T-cell (primary cell): Measurements from ENCODE around the gene TRO. TPM values are rescaled to one million over a fixed set of nuclear protein-coding genes. Genes with fewer than 3 reads are reported as not detected.

Source experiments
- ATAC-seq, 4 experiments: fragments of 200-7000 bp in 3 of 4; fragments of 150-1000 bp in 1 of 4; cut with Tn5 transposase; replicated peaks in 1 of 4; 1 replicate in 3 of 4; 2 replicates in 1 of 4; pipeline ENCODE4 v1.10.0; 2021; ENCODE audit warnings: moderate library complexity in 3 of 4, mild to moderate bottlenecking in 2 of 4, moderate number of reproducible peaks in 1 of 4
- CTCF ChIA-PET, 2 donors: fragments of 300-600 bp; sonication (Branson Sonifier 250); formaldehyde crosslinking; loops; one replicate each; lab custom pipeline; 2022; ENCODE audit warnings: antibody characterized with exemption in 2 of 2; lab: Charles Lee
- POLR2A ChIA-PET, 2 donors: fragments of 300-600 bp; sonication (Branson Sonifier 250); formaldehyde crosslinking; loops; one replicate each; lab custom pipeline; 2022; ENCODE audit warnings: antibody characterized with exemption in 2 of 2; lab: Charles Lee
- DNase-seq, 35 experiments: peaks; one replicate each; pipeline versions ENCODE4 v3.0.0 to v3.0.0-alpha.2; 2013 to 2023
- H3K27ac ChIP-seq: one replicate; pipeline ENCODE4 v1.5.1; 2013; ENCODE audit warnings: low read length
- H3K27me3 ChIP-seq, 2 experiments: replicated peaks in 1 of 2; 1 replicate in 1 of 2; 2 replicates in 1 of 2; pipeline versions ENCODE4 v1.6.1 to v1.7.0; 2013; ENCODE audit warnings: low read length in 1 of 2, mixed read lengths in 1 of 2; ENCODE audit not compliant: control insufficient read depth in 2 of 2, insufficient read depth in 2 of 2; ENCODE audit errors: extremely low read depth in 1 of 2
- H3K36me3 ChIP-seq, 2 donors: 1 replicate in 1 of 2; 2 replicates in 1 of 2; pipeline versions ENCODE4 v1.6.1 to v1.7.0; 2013; ENCODE audit warnings: low read length in 1 of 2; ENCODE audit not compliant: control insufficient read depth in 2 of 2, insufficient read depth in 1 of 2; ENCODE audit errors: extremely low read depth in 1 of 2
- H3K4me1 ChIP-seq, 2 experiments: 1 replicate in 1 of 2; 2 replicates in 1 of 2; pipeline versions ENCODE4 v1.6.1 to v1.7.0; 2013; ENCODE audit warnings: low read length in 2 of 2, mixed read lengths in 1 of 2; ENCODE audit not compliant: insufficient read depth in 2 of 2, control insufficient read depth in 1 of 2; ENCODE audit errors: extremely low read depth in 1 of 2
- H3K4me3 ChIP-seq, 2 donors: 1 replicate in 1 of 2; 2 replicates in 1 of 2; pipeline versions ENCODE4 v1.5.1 to v1.7.0; 2013; ENCODE audit warnings: mild to moderate bottlenecking in 2 of 2, low read length in 1 of 2, moderate library complexity in 1 of 2; ENCODE audit not compliant: control insufficient read depth in 1 of 2; ENCODE audit errors: extremely low read depth in 1 of 2
- H3K9me3 ChIP-seq: 2 replicates; pipeline ENCODE4 v1.7.0; 2013
- H3K27ac Mint-ChIP-seq, 2 donors: one replicate each; pipeline ENCODE4 v1.8.0; 2020 to 2021; ENCODE audit warnings: mild to moderate bottlenecking in 2 of 2, mixed read lengths in 2 of 2
- H3K27me3 Mint-ChIP-seq, 2 donors: one replicate each; pipeline ENCODE4 v1.8.0; 2021 to 2022; ENCODE audit warnings: mixed read lengths in 2 of 2
- H3K36me3 Mint-ChIP-seq: one replicate; pipeline ENCODE4 v1.8.0; 2021; ENCODE audit warnings: mixed read lengths
- H3K4me1 Mint-ChIP-seq, 3 donors: one replicate each; pipeline ENCODE4 v1.8.0; 2020 to 2022; ENCODE audit warnings: mixed read lengths in 3 of 3, mild to moderate bottlenecking in 1 of 3
- H3K4me3 Mint-ChIP-seq, 3 donors: one replicate each; pipeline ENCODE4 v1.8.0; 2020 to 2022; ENCODE audit warnings: mild to moderate bottlenecking in 3 of 3, mixed read lengths in 3 of 3, moderate library complexity in 3 of 3
- H3K9me3 Mint-ChIP-seq, 3 donors: one replicate each; pipeline ENCODE4 v1.8.0; 2020 to 2022; ENCODE audit warnings: mixed read lengths in 3 of 3
- WGBS: methylation state at CpG from one replicate; pipeline ENCODE4 v1.1.5; 2013; ENCODE audit warnings: missing lambda C conversion rate; ENCODE audit not compliant: insufficient coverage; 5-methylcytosine and 5-hydroxymethylcytosine counted together
- total RNA-seq, 35 experiments: library from RNA in 6 of 35; stranded (reverse) in 6 of 35; fragments of 120-200 nt in 1 of 35; gene quantifications; one replicate each; pipeline versions ENCODE4 v1.2.1 to v1.2.4 and lab custom pipeline; 2013 to 2026

Gene TRO, protein sequence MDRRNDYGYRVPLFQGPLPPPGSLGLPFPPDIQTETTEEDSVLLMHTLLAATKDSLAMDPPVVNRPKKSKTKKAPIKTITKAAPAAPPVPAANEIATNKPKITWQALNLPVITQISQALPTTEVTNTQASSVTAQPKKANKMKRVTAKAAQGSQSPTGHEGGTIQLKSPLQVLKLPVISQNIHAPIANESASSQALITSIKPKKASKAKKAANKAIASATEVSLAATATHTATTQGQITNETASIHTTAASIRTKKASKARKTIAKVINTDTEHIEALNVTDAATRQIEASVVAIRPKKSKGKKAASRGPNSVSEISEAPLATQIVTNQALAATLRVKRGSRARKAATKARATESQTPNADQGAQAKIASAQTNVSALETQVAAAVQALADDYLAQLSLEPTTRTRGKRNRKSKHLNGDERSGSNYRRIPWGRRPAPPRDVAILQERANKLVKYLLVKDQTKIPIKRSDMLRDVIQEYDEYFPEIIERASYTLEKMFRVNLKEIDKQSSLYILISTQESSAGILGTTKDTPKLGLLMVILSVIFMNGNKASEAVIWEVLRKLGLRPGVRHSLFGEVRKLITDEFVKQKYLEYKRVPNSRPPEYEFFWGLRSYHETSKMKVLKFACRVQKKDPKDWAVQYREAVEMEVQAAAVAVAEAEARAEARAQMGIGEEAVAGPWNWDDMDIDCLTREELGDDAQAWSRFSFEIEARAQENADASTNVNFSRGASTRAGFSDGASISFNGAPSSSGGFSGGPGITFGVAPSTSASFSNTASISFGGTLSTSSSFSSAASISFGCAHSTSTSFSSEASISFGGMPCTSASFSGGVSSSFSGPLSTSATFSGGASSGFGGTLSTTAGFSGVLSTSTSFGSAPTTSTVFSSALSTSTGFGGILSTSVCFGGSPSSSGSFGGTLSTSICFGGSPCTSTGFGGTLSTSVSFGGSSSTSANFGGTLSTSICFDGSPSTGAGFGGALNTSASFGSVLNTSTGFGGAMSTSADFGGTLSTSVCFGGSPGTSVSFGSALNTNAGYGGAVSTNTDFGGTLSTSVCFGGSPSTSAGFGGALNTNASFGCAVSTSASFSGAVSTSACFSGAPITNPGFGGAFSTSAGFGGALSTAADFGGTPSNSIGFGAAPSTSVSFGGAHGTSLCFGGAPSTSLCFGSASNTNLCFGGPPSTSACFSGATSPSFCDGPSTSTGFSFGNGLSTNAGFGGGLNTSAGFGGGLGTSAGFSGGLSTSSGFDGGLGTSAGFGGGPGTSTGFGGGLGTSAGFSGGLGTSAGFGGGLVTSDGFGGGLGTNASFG (N-terminal part only)
- 1 to 10 TPM in 4 of 5 donors, under 1 TPM in 1; 0.68 to 3.0 (median 1.9) TPM for total RNA-seq
- total RNA-seq (2013), result 1.1 TPM
- 0.30 to 6.6 (median 2.0) reads per million in 29 experiments for total RNA-seq (lab: John Stamatoyannopoulos, UW)

- Mint-ChIP-seq H3K27ac (peak within 1 kb of the TSS; percentile 59 to 67), H3K4me3 (peak within 1 kb of the TSS; percentile 77 to 85 (median 85)), H3K9me3 (no peaks in the 10 kb centered on the region), H3K4me1 (peaks cover 0 to 22% (median 17%) of the 10 kb centered on the region in 3 donors), H3K36me3 (no peaks in the 10 kb centered on the region), H3K27me3 (peaks cover 3 to 5% of the 10 kb centered on the region in 2 donors)
- Histone ChIP-seq H3K9me3 (no peaks in the 10 kb centered on the region), H3K4me3 (peak within 1 kb of the TSS; percentile 49 to 65), H3K36me3 (no peaks in the 10 kb centered on the region), H3K4me1 (peaks cover 0 to 17% of the 10 kb centered on the region in 2 experiments), H3K27me3 (peaks cover 0 to 7% of the 10 kb centered on the region in 2 experiments), H3K27ac (no peak within 1 kb of the TSS)
- ChIA-PET CTCF (interaction anchor here in 1 of 2 donors (0.6 kb wide), 1 partner anchor 1332 kb away, joined by 6 read pairs; no protein-coding TSS in a partner anchor), POLR2A (interaction anchor here in 1 of 2 donors (0.7 kb wide), 1 partner anchor 1195 kb away, joined by 4 read pairs; no protein-coding TSS in a partner anchor)
- under 1% methylated on average over 26 of the region's 29 CpGs for WGBS
- DNase-seq (peak in 1 of 35 experiments; percentile 17), ATAC-seq (peak in 3 of 4 experiments; percentile 11 to 48 (median 20))
Measured at GRCh38 chrX:54920610-54921426, at the start of gene TRO. Gene TRO, plus strand, starts transcription at chrX:54920824. Its CDS starts 1,423 bp downstream, at chrX:54922247.

DNA sequence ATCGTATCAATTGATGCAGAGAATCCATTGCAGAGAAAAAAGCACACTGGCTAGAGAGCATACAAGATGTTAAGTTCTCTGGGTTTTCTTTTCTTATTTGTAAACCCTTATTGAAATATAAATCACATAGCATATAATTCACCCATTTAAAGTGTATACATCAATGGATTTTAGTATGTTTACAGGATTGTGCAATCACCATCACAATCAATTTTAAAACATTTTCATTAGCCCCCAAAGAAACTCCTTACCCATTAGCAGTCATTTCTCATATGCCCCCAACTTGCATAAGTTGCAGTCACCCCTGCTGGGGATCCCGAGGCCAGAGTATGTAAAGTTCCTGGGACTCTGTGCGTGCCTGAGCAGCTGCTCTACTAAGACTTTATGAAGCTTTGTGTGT lies 34.9 kb upstream of the TRO start:
- DNase-seq, result no peak
- POLR2A ChIA-PET, result no interaction called here
- no peaks in the 10 kb centered on the region for H3K9me3 Mint-ChIP-seq
- H3K4me1 Mint-ChIP-seq, result no peaks in the 10 kb centered on the region
- peaks cover 9 to 28% of the 10 kb centered on the region in 2 donors for H3K27me3 Mint-ChIP-seq
- ATAC-seq, result no peak
- CTCF ChIA-PET, result no interaction called here
- H3K27ac Mint-ChIP-seq, result no peak overlapping the region
- Histone ChIP-seq H3K9me3 (no peaks in the 10 kb centered on the region), H3K4me3 (no peak overlapping the region), H3K27ac (no peak overlapping the region), H3K4me1 (no peaks in the 10 kb centered on the region), H3K27me3 (peaks cover 0 to 3% of the 10 kb centered on the region in 2 experiments), H3K36me3 (no peaks in the 10 kb centered on the region)
- no peaks in the 10 kb centered on the region for H3K36me3 Mint-ChIP-seq
- H3K4me3 Mint-ChIP-seq, result no peak overlapping the region
- WGBS, result 80% methylated on average over 1 of the region's 3 CpGs

- peaks cover 0 to 3% (median 0%) of the 10 kb centered on the region in 3 donors for H3K4me1 Mint-ChIP-seq
- no peak overlapping the region for H3K4me3 ChIP-seq
- no CpG with 5 or more reads among the region's 3 CpGs for WGBS
- no peaks in the 10 kb centered on the region for H3K9me3 ChIP-seq
- peaks cover 0 to 5% (median 0%) of the 10 kb centered on the region in 3 donors for H3K9me3 Mint-ChIP-seq
- H3K4me3 Mint-ChIP-seq, result no peak overlapping the region
- H3K4me1 ChIP-seq, result no peaks in the 10 kb centered on the region
- peak in 28 of 35 experiments; percentile 0 to 65 (median 23) for DNase-seq
- peaks cover 0 to 3% of the 10 kb centered on the region in 2 experiments for H3K27me3 ChIP-seq
- ChIA-PET CTCF (interaction anchor here (0.6 to 1.6 kb wide), 9 partner anchors 9 to 1358 kb away, joined by 3 to 7 read pairs (median 3); partner anchors contain the start of gene APEX2 (in 2 of the 2)), POLR2A (no interaction called here)
- no peaks in the 10 kb centered on the region for H3K36me3 Mint-ChIP-seq
- H3K36me3 ChIP-seq, result no peaks in the 10 kb centered on the region
- H3K27ac Mint-ChIP-seq, result no peak overlapping the region
- peak; percentile 60 to 71 (median 62) for ATAC-seq
- H3K27me3 Mint-ChIP-seq, result peaks cover 9 to 24% of the 10 kb centered on the region in 2 donors
- no peak overlapping the region for H3K27ac ChIP-seq
Measured at GRCh38 chrX:54891573-54891972, 29.1 kb upstream of the TRO start.

DNA sequence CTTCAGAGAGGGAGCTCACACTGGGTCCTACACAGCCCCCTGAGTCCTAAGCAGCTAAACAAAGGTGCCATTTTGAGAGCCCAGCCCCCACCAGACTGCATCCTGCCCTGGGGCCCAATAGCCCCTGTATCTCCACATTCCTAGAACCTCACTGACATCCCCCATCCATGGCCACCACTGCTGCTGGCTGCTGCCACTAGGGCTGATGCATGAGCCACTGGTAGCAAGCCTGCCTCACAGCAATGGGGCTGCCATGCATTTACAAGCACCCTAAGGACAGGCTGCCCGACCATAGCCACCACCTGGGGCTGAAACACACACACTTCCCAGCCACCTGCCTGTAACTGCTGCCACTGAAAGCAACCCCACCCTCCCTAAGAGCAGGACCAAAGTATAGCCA lies 26.5 kb upstream of the TRO start:
- POLR2A ChIA-PET, result no interaction called here
- Histone ChIP-seq H3K27ac (no peak overlapping the region), H3K9me3 (no peaks in the 10 kb centered on the region), H3K4me1 (no peaks in the 10 kb centered on the region), H3K36me3 (no peaks in the 10 kb centered on the region), H3K27me3 (no peaks in the 10 kb centered on the region), H3K4me3 (no peak overlapping the region)
- Mint-ChIP-seq H3K9me3 (peaks cover 0 to 5% (median 0%) of the 10 kb centered on the region in 3 donors), H3K27ac (no peak overlapping the region), H3K4me1 (peaks cover 0 to 3% (median 0%) of the 10 kb centered on the region in 3 donors), H3K36me3 (no peaks in the 10 kb centered on the region), H3K27me3 (peaks cover 3 to 13% of the 10 kb centered on the region in 2 donors), H3K4me3 (no peak overlapping the region)
- DNase-seq, result no peak
- CTCF ChIA-PET, result no interaction called here
- no peak for ATAC-seq
- no CpG with 5 or more reads among the region's 1 CpG for WGBS

GRCh38 chrX:54909941-54910340 lies 10.7 kb upstream of the TRO start:
- H3K36me3 ChIP-seq, result no peaks in the 10 kb centered on the region
- no peak overlapping the region for H3K27ac ChIP-seq
- no peaks in the 10 kb centered on the region for H3K9me3 ChIP-seq
- no peaks in the 10 kb centered on the region for H3K4me1 ChIP-seq
- Mint-ChIP-seq H3K4me3 (no peak overlapping the region), H3K27ac (no peak overlapping the region), H3K9me3 (peaks cover 3 to 7% (median 4%) of the 10 kb centered on the region in 3 donors), H3K36me3 (no peaks in the 10 kb centered on the region), H3K4me1 (no peaks in the 10 kb centered on the region), H3K27me3 (no peaks in the 10 kb centered on the region)
- POLR2A ChIA-PET, result no interaction called here
- no peak overlapping the region for H3K4me3 ChIP-seq
- no peak for ATAC-seq
- DNase-seq, result no peak
- no peaks in the 10 kb centered on the region for H3K27me3 ChIP-seq
- CTCF ChIA-PET, result no interaction called here
